ENCODE data around the gene GPATCH2. TPM values are rescaled to one million over a fixed set of nuclear protein-coding genes. Genes with fewer than 3 reads are reported as not detected.

GPATCH2 gene
- total RNA-seq, 1 donor from 2014 or later: 13.5 TPM

GRCh38 chr1:217660353-217661062 lies 29.6 kb upstream of the GPATCH2 start:
- Histone ChIP-seq H3K4me3 (no peak overlapping the region), H3K27me3 (no peaks in the 10 kb centered on the region), H3K4me1 (peaks cover 6% of the 10 kb centered on the region), H3K27ac (no peak overlapping the region), H3K36me3 (no peaks in the 10 kb centered on the region), H3K9me3 (no peaks in the 10 kb centered on the region)
- TF ChIP-seq POLR2A (IDR thresholded peaks at IDR 0.05) (no peak), POLR2AphosphoS5 (IDR thresholded peaks at IDR 0.05; ENCODE audit: insufficient read depth in 1 of 2, low read depth in 1 of 2) (no peak), CTCF (IDR thresholded peaks at IDR 0.05) (no peak)
- no peak for DNase-seq (ENCODE audit: extremely low spot score in 2 of 2)
- intact Hi-C loops (cut with DNase I): no loop called here

- H3K27ac ChIP-seq: no peak overlapping the region
- intact Hi-C loops (cut with DNase I): no loop called here
- H3K9me3 ChIP-seq: no peaks in the 10 kb centered on the region
- no peaks in the 10 kb centered on the region for H3K27me3 ChIP-seq
- TF ChIP-seq CTCF (IDR thresholded peaks at IDR 0.05) (no peak), POLR2A (IDR thresholded peaks at IDR 0.05) (no peak), POLR2AphosphoS5 (IDR thresholded peaks at IDR 0.05; ENCODE audit: insufficient read depth in 1 of 2, low read depth in 1 of 2) (no peak)
- no peaks in the 10 kb centered on the region for H3K36me3 ChIP-seq
- H3K4me3 ChIP-seq: no peak overlapping the region
- DNase-seq (ENCODE audit: extremely low spot score in 2 of 2): no peak
- H3K4me1 ChIP-seq: no peaks in the 10 kb centered on the region
These were observed 19.8 kb upstream of the GPATCH2 start for GRCh38 chr1:217650674-217651073.

- H3K9me3 ChIP-seq: no peaks in the 10 kb centered on the region
- H3K4me1 ChIP-seq: no peaks in the 10 kb centered on the region
- no peaks in the 10 kb centered on the region for H3K27me3 ChIP-seq
- no peak overlapping the region for H3K27ac ChIP-seq
- no peak for DNase-seq (ENCODE audit: extremely low spot score in 2 of 2)
- no peak overlapping the region for H3K4me3 ChIP-seq
- TF ChIP-seq POLR2A (IDR thresholded peaks at IDR 0.05) (no peak), POLR2AphosphoS5 (IDR thresholded peaks at IDR 0.05; ENCODE audit: insufficient read depth in 1 of 2, low read depth in 1 of 2) (no peak), CTCF (IDR thresholded peaks at IDR 0.05) (no peak)
- intact Hi-C loops (cut with DNase I): no loop called here
- no peaks in the 10 kb centered on the region for H3K36me3 ChIP-seq
These were observed 16.9 kb upstream of the GPATCH2 start for GRCh38 chr1:217647791-217648190.

GRCh38 chr1:217642455-217642854 lies 11.6 kb upstream of the GPATCH2 start:
- H3K36me3 ChIP-seq: no peaks in the 10 kb centered on the region
- intact Hi-C loops (cut with DNase I): no loop called here
- H3K27me3 ChIP-seq: no peaks in the 10 kb centered on the region
- H3K4me1 ChIP-seq: no peaks in the 10 kb centered on the region
- no peaks in the 10 kb centered on the region for H3K9me3 ChIP-seq
- TF ChIP-seq POLR2A (IDR thresholded peaks at IDR 0.05) (no peak), POLR2AphosphoS5 (IDR thresholded peaks at IDR 0.05; ENCODE audit: insufficient read depth in 1 of 2, low read depth in 1 of 2) (no peak), CTCF (IDR thresholded peaks at IDR 0.05) (no peak)
- H3K27ac ChIP-seq: no peak overlapping the region
- no peak for DNase-seq (ENCODE audit: extremely low spot score in 2 of 2)
- H3K4me3 ChIP-seq: no peak overlapping the region

- H3K4me1 ChIP-seq: peaks cover 47% of the 10 kb centered on the region
- DNase-seq (ENCODE audit: extremely low spot score in 2 of 2): no peak
- intact Hi-C loops (cut with DNase I): no loop called here
These were observed 3.5 kb downstream of the GPATCH2 start for GRCh38 chr1:217627431-217627830.

More at GRCh38 chr1:217627431-217627830, 3.5 kb downstream of the GPATCH2 start:
- H3K4me3 ChIP-seq: no peak overlapping the region
- no peaks in the 10 kb centered on the region for H3K36me3 ChIP-seq
- no peak overlapping the region for H3K27ac ChIP-seq
- H3K27me3 ChIP-seq: no peaks in the 10 kb centered on the region
- no peak for TF ChIP-seq CTCF (IDR thresholded peaks at IDR 0.05)
- no peak for TF ChIP-seq POLR2A (IDR thresholded peaks at IDR 0.05)
- no peak for TF ChIP-seq POLR2AphosphoS5 (IDR thresholded peaks at IDR 0.05; ENCODE audit: insufficient read depth in 1 of 2, low read depth in 1 of 2)
- H3K9me3 ChIP-seq: no peaks in the 10 kb centered on the region
